NCI-H2081 treated with DMSO at 0.1 percent for 48 hours (cell line): ENCODE results near the gene MRPL1.
"Not testable (repeated sequence)": the region's sequence is repeated elsewhere in the genome, so short reads cannot be mapped to it uniquely, and the experiment has no call there.

Source experiments
- DNase-seq: peaks from one replicate; lab custom pipeline; 2025; lab: John Stamatoyannopoulos, UW

Gene MRPL1

GRCh38 chr4:77913348-77913747 is 50.7 kb downstream of the MRPL1 start:
- no peak for DNase-seq

- no peak for DNase-seq
These were observed 54.4 kb downstream of the MRPL1 start for GRCh38 chr4:77917075-77917474.

GRCh38 chr4:77917601-77918000 is 55.0 kb downstream of the MRPL1 start:
- DNase-seq = no peak

GRCh38 chr4:77920371-77920770 is 57.7 kb downstream of the MRPL1 start:
- no peak for DNase-seq

- no peak for DNase-seq
These were observed 59.1 kb downstream of the MRPL1 start for GRCh38 chr4:77921701-77922100.

GRCh38 chr4:77922158-77923094 is 59.8 kb downstream of the MRPL1 start:
- DNase-seq = no peak

GRCh38 chr4:77927991-77928925 is 65.6 kb downstream of the MRPL1 start:
- peak; percentile 7 for DNase-seq

- DNase-seq = no peak
These were observed 67.6 kb downstream of the MRPL1 start for GRCh38 chr4:77930154-77930639.

GRCh38 chr4:77930876-77931275 is 68.2 kb downstream of the MRPL1 start:
- no peak for DNase-seq

- DNase-seq = no peak
These were observed 69.0 kb downstream of the MRPL1 start for GRCh38 chr4:77931452-77932135.

GRCh38 chr4:77938560-77938959 is 75.9 kb downstream of the MRPL1 start:
- no peak for DNase-seq

- DNase-seq = not testable (repeated sequence)
These were observed 83.3 kb downstream of the MRPL1 start for GRCh38 chr4:77945929-77946328.

- DNase-seq = no peak
These were observed 87.6 kb downstream of the MRPL1 start for GRCh38 chr4:77950203-77950602.

GRCh38 chr4:77952457-77952856 is 89.8 kb downstream of the MRPL1 start:
- no peak for DNase-seq

- DNase-seq = no peak
These were observed 92.1 kb downstream of the MRPL1 start for GRCh38 chr4:77954690-77955089.

GRCh38 chr4:77956917-77957316 is 94.3 kb downstream of the MRPL1 start:
- no peak for DNase-seq

GRCh38 chr4:77958897-77959296 is 96.3 kb downstream of the MRPL1 start:
- DNase-seq = no peak

- DNase-seq = peak; percentile 10
These were observed 97.1 kb downstream of the MRPL1 start for GRCh38 chr4:77959566-77960338.

GRCh38 chr4:77960367-77960766 is 97.7 kb downstream of the MRPL1 start:
- DNase-seq = no peak

GRCh38 chr4:77963004-77963403 is 100.4 kb downstream of the MRPL1 start:
- DNase-seq = no peak

- DNase-seq = not testable (repeated sequence)
These were observed 111.0 kb downstream of the MRPL1 start for GRCh38 chr4:77973657-77974056.
